HepG2 (cell line): ENCODE data around the gene PDP2. TPM values are rescaled to one million over a fixed set of nuclear protein-coding genes. Genes with fewer than 3 reads are reported as not detected.
A peak's percentile ranks its signal among the peaks of the same experiment; 100 is the strongest.

Source experiments
- HNRNPLL ChIP-seq: fragments of 200-400 bp; formaldehyde crosslinking; IDR thresholded peaks from 2 replicates; pipeline ENCODE4 v1.6.1; 2017; ENCODE audit warnings: mild to moderate bottlenecking, low read depth, low read length; ENCODE audit not compliant: poor library complexity, severe bottlenecking
- IRF2 ChIP-seq: IDR thresholded peaks from 2 replicates; pipeline ENCODE4 v1.6.1; 2018; ENCODE audit warnings: missing genetic modification reagents, missing compliant biosample characterization
- MTF2 ChIP-seq: sonication (generic); formaldehyde crosslinking; IDR thresholded peaks from 2 replicates; pipeline ENCODE4 v1.5.0; 2020; ENCODE audit warnings: missing genetic modification reagents, borderline replicate concordance
- PCBP1 ChIP-seq: fragments of 200-400 bp; formaldehyde crosslinking; IDR thresholded peaks from 2 replicates; pipeline ENCODE4 v1.6.1; 2017; ENCODE audit warnings: mild to moderate bottlenecking, low read depth, low read length, borderline replicate concordance
- PHF5A ChIP-seq: IDR thresholded peaks from one replicate; pipeline ENCODE4 v1.6.1; 2018; ENCODE audit warnings: low read depth, missing genetic modification reagents; ENCODE audit not compliant: unreplicated experiment
- PLRG1 ChIP-seq: fragments of 450-650 bp; conservative IDR thresholded peaks from 2 replicates; pipeline ENCODE4 v1.6.1; 2016
- SP140L ChIP-seq: sonication (generic); formaldehyde crosslinking; IDR thresholded peaks from 2 replicates; pipeline ENCODE4 v1.4.0; 2020; ENCODE audit warnings: missing genetic modification reagents, borderline replicate concordance
- THAP11 ChIP-seq: IDR thresholded peaks from 2 replicates; pipeline ENCODE4 v1.6.1; 2016; ENCODE audit warnings: missing biosample characterization, missing genetic modification reagents
- ZNF136 ChIP-seq: sonication (generic); formaldehyde crosslinking; IDR thresholded peaks from 2 replicates; pipeline ENCODE4 v1.8.1; 2022; ENCODE audit warnings: low read depth, mild to moderate bottlenecking, moderate library complexity, missing genetic modification reagents
- ZNF253 ChIP-seq: sonication (generic); formaldehyde crosslinking; IDR thresholded peaks from 2 replicates; pipeline ENCODE4 v1.8.0; 2022; ENCODE audit warnings: mild to moderate bottlenecking, missing genetic modification reagents, borderline replicate concordance
- polyA plus RNA-seq, 8 experiments: library from polyadenylated mRNA; depleted of rRNA in 3 of 8; stranded (reverse) in 7 of 8; unstranded in 1 of 8; fragments of >200 nt; fragmentation: Illumina TruSeq in 4 of 8; extraction: Trizol in 4 of 8; gene quantifications; 2 replicates each; pipeline versions ENCODE4 v1.2.1 to v1.2.3, GENCODE V29; 2011 to 2016; ENCODE audit warnings: low read depth in 4 of 8, missing spikeins in 1 of 8, mixed read lengths in 1 of 8; ENCODE audit not compliant: insufficient read depth in 1 of 8
- total RNA-seq, 5 experiments: library from RNA; depleted of rRNA; stranded (reverse); fragments of >200 nt; fragmentation: Illumina TruSeq; extraction: Trizol; gene quantifications; 2 replicates each; pipeline ENCODE4 v1.2.3, GENCODE V29; 2016; ENCODE audit warnings: low read depth in 1 of 5
- TF ChIP-seq, protein P1 (sequence below): sonication (generic); formaldehyde crosslinking; IDR thresholded peaks from 2 replicates; pipeline ENCODE4 v1.8.1; 2023; ENCODE audit warnings: mild to moderate bottlenecking, missing genetic modification reagents, borderline replicate concordance
- TF ChIP-seq, protein P2 (sequence below): sonication (generic); formaldehyde crosslinking; IDR thresholded peaks from 2 replicates; pipeline ENCODE4 v1.4.0; 2020; ENCODE audit warnings: missing genetic modification reagents
- TF ChIP-seq, protein P3 (sequence below): sonication (generic); formaldehyde crosslinking; IDR thresholded peaks from 2 replicates; pipeline ENCODE4 v1.4.0; 2020; ENCODE audit warnings: mild to moderate bottlenecking, missing genetic modification reagents
- TF ChIP-seq, protein P4 (sequence below), 2 experiments: fragments of 450-650 bp in 1 of 2; sonication (generic) in 1 of 2; formaldehyde crosslinking in 1 of 2; IDR thresholded peaks; 2 replicates each; pipeline versions ENCODE4 v1.6.1 to v1.8.0; 2016 to 2022; ENCODE audit warnings: antibody characterized with exemption in 1 of 2, mild to moderate bottlenecking in 1 of 2, missing genetic modification reagents in 1 of 2
- TF ChIP-seq, protein P5 (sequence below): IDR thresholded peaks from 2 replicates; pipeline ENCODE4 v1.6.1; 2012; ENCODE audit warnings: inconsistent platforms

Gene PDP2
- total and polyA plus RNA-seq, 2 of the 13 experiments (the other 11 are each of a cell fraction or from before 2014, with no cell fraction given) = 12.8 to 15.8 TPM

DNA sequence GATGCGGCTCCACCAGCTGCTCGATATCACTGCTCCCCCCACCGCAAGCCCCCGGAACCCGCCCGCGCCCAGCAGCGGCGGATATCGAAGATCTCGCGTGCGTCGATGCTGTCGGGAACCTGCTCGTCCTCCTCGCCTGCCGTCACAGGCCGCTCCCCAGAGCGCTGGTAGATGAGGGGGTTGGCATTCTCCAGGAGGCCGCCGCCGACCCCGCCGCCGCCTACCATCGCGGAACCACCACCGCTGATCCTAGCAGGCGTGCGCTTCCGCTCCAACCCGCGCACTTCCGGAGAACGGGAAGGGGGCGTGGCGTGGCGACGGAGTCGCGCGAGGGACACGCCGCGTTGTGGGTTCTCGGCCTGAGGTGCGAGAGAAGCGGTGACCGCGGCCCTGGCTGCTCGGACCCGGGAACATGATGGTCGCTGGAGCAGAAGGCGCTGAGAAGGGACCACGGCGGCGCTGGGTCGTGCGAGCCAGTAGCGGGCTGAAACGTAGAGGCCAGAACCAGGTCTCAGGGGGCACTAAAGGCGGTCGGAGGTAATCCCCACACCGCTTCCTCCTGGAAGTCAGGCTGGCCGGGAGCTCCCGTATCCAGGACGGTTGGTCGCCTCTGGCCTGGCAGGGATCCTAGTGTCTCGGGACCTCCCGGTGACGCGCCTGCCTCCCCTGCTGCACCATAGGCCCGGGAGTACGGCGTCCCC lies 54.0 kb downstream of the PDP2 start, which contains the start of gene CIAO2B (continued):
- TF ChIP-seq, protein P1, sequence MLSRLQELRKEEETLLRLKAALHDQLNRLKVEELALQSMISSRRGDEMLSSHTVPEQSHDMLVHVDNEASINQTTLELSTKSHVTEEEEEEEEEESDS = no peak
- peak; percentile 47; the same call in 1 of the 2 replicates for TF ChIP-seq ZNF253 (CRISPR knock-in tag)
- TF ChIP-seq, protein P2, sequence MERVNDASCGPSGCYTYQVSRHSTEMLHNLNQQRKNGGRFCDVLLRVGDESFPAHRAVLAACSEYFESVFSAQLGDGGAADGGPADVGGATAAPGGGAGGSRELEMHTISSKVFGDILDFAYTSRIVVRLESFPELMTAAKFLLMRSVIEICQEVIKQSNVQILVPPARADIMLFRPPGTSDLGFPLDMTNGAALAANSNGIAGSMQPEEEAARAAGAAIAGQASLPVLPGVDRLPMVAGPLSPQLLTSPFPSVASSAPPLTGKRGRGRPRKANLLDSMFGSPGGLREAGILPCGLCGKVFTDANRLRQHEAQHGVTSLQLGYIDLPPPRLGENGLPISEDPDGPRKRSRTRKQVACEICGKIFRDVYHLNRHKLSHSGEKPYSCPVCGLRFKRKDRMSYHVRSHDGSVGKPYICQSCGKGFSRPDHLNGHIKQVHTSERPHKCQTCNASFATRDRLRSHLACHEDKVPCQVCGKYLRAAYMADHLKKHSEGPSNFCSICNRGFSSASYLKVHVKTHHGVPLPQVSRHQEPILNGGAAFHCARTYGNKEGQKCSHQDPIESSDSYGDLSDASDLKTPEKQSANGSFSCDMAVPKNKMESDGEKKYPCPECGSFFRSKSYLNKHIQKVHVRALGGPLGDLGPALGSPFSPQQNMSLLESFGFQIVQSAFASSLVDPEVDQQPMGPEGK (CRISPR knock-in tag) = peak; percentile 57; the same call in 1 of the 2 replicates
- no peak for TF ChIP-seq SP140L (CRISPR knock-in tag)
- peak; percentile 75 for TF ChIP-seq PHF5A (CRISPR knock-in tag)
- peak; percentile 87; the same call in 1 of the 2 replicates for TF ChIP-seq PCBP1
- TF ChIP-seq THAP11 (CRISPR knock-in tag) = peak; percentile 96
- TF ChIP-seq, protein P3, sequence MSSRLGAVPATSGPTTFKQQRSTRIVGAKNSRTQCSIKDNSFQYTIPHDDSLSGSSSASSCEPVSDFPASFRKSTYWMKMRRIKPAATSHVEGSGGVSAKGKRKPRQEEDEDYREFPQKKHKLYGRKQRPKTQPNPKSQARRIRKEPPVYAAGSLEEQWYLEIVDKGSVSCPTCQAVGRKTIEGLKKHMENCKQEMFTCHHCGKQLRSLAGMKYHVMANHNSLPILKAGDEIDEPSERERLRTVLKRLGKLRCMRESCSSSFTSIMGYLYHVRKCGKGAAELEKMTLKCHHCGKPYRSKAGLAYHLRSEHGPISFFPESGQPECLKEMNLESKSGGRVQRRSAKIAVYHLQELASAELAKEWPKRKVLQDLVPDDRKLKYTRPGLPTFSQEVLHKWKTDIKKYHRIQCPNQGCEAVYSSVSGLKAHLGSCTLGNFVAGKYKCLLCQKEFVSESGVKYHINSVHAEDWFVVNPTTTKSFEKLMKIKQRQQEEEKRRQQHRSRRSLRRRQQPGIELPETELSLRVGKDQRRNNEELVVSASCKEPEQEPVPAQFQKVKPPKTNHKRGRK (CRISPR knock-in tag) = no peak
- peak; percentile 95 for TF ChIP-seq IRF2 (CRISPR knock-in tag)
- TF ChIP-seq, protein P4, sequence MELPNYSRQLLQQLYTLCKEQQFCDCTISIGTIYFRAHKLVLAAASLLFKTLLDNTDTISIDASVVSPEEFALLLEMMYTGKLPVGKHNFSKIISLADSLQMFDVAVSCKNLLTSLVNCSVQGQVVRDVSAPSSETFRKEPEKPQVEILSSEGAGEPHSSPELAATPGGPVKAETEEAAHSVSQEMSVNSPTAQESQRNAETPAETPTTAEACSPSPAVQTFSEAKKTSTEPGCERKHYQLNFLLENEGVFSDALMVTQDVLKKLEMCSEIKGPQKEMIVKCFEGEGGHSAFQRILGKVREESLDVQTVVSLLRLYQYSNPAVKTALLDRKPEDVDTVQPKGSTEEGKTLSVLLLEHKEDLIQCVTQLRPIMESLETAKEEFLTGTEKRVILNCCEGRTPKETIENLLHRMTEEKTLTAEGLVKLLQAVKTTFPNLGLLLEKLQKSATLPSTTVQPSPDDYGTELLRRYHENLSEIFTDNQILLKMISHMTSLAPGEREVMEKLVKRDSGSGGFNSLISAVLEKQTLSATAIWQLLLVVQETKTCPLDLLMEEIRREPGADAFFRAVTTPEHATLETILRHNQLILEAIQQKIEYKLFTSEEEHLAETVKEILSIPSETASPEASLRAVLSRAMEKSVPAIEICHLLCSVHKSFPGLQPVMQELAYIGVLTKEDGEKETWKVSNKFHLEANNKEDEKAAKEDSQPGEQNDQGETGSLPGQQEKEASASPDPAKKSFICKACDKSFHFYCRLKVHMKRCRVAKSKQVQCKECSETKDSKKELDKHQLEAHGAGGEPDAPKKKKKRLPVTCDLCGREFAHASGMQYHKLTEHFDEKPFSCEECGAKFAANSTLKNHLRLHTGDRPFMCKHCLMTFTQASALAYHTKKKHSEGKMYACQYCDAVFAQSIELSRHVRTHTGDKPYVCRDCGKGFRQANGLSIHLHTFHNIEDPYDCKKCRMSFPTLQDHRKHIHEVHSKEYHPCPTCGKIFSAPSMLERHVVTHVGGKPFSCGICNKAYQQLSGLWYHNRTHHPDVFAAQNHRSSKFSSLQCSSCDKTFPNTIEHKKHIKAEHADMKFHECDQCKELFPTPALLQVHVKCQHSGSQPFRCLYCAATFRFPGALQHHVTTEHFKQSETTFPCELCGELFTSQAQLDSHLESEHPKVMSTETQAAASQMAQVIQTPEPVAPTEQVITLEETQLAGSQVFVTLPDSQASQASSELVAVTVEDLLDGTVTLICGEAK (IDR thresholded peaks at IDR 0.05) = peak; percentile 63; the same call in 1 of the 2 replicates
- TF ChIP-seq, protein P4 (CRISPR knock-in tag; IDR thresholded peaks at IDR 0.05) = peak; percentile 92
- TF ChIP-seq ZNF136 (CRISPR knock-in tag) = peak; percentile 47; the same call in 1 of the 2 replicates
- no peak for TF ChIP-seq PLRG1
- 0 out of 2 replicates have a peak, but pooled peaks have one; percentile 77 for TF ChIP-seq MTF2
- TF ChIP-seq HNRNPLL = peak; percentile 76
- TF ChIP-seq, protein P5, sequence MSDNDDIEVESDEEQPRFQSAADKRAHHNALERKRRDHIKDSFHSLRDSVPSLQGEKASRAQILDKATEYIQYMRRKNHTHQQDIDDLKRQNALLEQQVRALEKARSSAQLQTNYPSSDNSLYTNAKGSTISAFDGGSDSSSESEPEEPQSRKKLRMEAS = peak; percentile 91
